ENCODE data around the gene TMEM18.
"Not testable (repeated sequence)": the region's sequence is repeated elsewhere in the genome, so short reads cannot be mapped to it uniquely, and the experiment has no call there.

The TMEM18 gene

GRCh38 chr2:692767-693166, 15.6 kb upstream of the TMEM18 start:
- DNase-seq = no peak

GRCh38 chr2:691821-692761, 14.9 kb upstream of the TMEM18 start:
- no peak for DNase-seq

GRCh38 chr2:690799-691198, 13.6 kb upstream of the TMEM18 start:
- no peak for DNase-seq

GRCh38 chr2:689877-690510, 12.8 kb upstream of the TMEM18 start:
- DNase-seq = no peak

GRCh38 chr2:689237-689636, 12.0 kb upstream of the TMEM18 start:
- DNase-seq = no peak

- no peak for DNase-seq
Observed at GRCh38 chr2:688504-689076, 11.4 kb upstream of the TMEM18 start.

GRCh38 chr2:685421-685820, 8.2 kb upstream of the TMEM18 start:
- no peak for DNase-seq

- not testable (repeated sequence) for DNase-seq
Observed at GRCh38 chr2:684913-685312, 7.7 kb upstream of the TMEM18 start.

GRCh38 chr2:682226-682625, 5.0 kb upstream of the TMEM18 start:
- no peak for DNase-seq

GRCh38 chr2:681312-681711, 4.1 kb upstream of the TMEM18 start:
- DNase-seq = no peak

- no peak for DNase-seq
Observed at GRCh38 chr2:680496-680895, 3.3 kb upstream of the TMEM18 start.

- DNase-seq = no peak
Observed at GRCh38 chr2:678964-679363, 1.8 kb upstream of the TMEM18 start.

GRCh38 chr2:677959-678550, 849 bp upstream of the TMEM18 start:
- DNase-seq = no peak

GRCh38 chr2:676647-677055, 555 bp downstream of the TMEM18 start:
- DNase-seq = peak; percentile 96

GRCh38 chr2:675982-676646, 1.1 kb downstream of the TMEM18 start:
- no peak for DNase-seq

GRCh38 chr2:675460-675859, 1.7 kb downstream of the TMEM18 start:
- no peak for DNase-seq

- no peak for DNase-seq
Observed at GRCh38 chr2:675051-675450, 2.2 kb downstream of the TMEM18 start.

GRCh38 chr2:674321-674985, 2.8 kb downstream of the TMEM18 start:
- DNase-seq = no peak

- DNase-seq = no peak
Observed at GRCh38 chr2:673615-674320, 3.4 kb downstream of the TMEM18 start.

- no peak for DNase-seq
Observed at GRCh38 chr2:673016-673415, 4.2 kb downstream of the TMEM18 start.

GRCh38 chr2:672606-672905, 4.7 kb downstream of the TMEM18 start:
- no peak for DNase-seq
